ENCODE data around the gene TAF10.

The TAF10 gene

GRCh38 chr11:6623391-6624363 is 11.7 kb upstream of the TAF10 start:
- no peak for DNase-seq

- DNase-seq: peak in 1 of 3 experiments; percentile 8
Observed at GRCh38 chr11:6622261-6623171, 10.5 kb upstream of the TAF10 start.

- no peak for DNase-seq
Observed at GRCh38 chr11:6621711-6622211, 9.7 kb upstream of the TAF10 start.

- no peak for DNase-seq
Observed at GRCh38 chr11:6620636-6621035, 8.6 kb upstream of the TAF10 start.

- DNase-seq: peak; percentile 84 to 93 (median 93)
Observed at GRCh38 chr11:6619004-6619745, 7.2 kb upstream of the TAF10 start, which contains the start of gene TPP1. TSS of gene TPP1 (minus strand) at chr11:6619422. CDS start at chr11:6619400, 22 bp downstream.

- no peak for DNase-seq
Observed at GRCh38 chr11:6618117-6619003, 6.3 kb upstream of the TAF10 start.

- no peak for DNase-seq
Observed at GRCh38 chr11:6617315-6617781, 5.3 kb upstream of the TAF10 start.

- DNase-seq: no peak
Observed at GRCh38 chr11:6616596-6617250, 4.7 kb upstream of the TAF10 start.

GRCh38 chr11:6615882-6616585 is 4.0 kb upstream of the TAF10 start:
- no peak for DNase-seq

- no peak for DNase-seq
Observed at GRCh38 chr11:6615046-6615445, 3.0 kb upstream of the TAF10 start.

GRCh38 chr11:6614446-6614845 is 2.4 kb upstream of the TAF10 start:
- DNase-seq: no peak

- no peak for DNase-seq
Observed at GRCh38 chr11:6613496-6613895, 1.5 kb upstream of the TAF10 start.

- DNase-seq: no peak
Observed at GRCh38 chr11:6611963-6612212, 128 bp downstream of the TAF10 start.

GRCh38 chr11:6611092-6611962 is 689 bp downstream of the TAF10 start:
- peak in 2 of 3 experiments; percentile 34 to 47 for DNase-seq

GRCh38 chr11:6610591-6610990 is 1.4 kb downstream of the TAF10 start:
- no peak for DNase-seq

GRCh38 chr11:6609502-6610015 is 2.5 kb downstream of the TAF10 start:
- DNase-seq: no peak

- DNase-seq: no peak
Observed at GRCh38 chr11:6608726-6609501, 3.1 kb downstream of the TAF10 start.

- no peak for DNase-seq
Observed at GRCh38 chr11:6608011-6608410, 4.0 kb downstream of the TAF10 start.

All from NCI-H1417 (cell line).